Measurements from ENCODE around the gene CCKAR.

CCKAR gene

DNA sequence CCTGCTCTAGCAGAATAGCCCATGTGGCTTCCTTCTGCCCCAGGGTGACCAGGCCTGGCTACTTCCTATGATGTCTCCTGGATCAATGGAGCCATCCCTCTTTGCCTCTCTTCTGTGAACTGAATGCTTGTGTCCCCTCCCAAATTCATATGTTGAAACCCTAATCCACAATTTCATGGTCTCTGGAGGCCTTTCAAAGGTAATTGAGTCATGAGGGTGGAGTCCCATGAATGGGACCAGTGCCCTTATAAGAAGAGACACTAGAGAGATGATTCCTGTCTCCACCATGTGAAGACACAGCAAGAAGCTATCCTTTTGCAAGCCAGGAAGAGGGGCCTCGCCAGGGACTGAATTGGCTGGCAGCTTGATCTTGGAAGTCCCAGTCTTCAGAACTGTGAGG is 18.4 kb downstream of the CCKAR start:
- DNase-seq (ENCODE audit: low spot score) = no peak
- TF ChIP-seq, protein P1, sequence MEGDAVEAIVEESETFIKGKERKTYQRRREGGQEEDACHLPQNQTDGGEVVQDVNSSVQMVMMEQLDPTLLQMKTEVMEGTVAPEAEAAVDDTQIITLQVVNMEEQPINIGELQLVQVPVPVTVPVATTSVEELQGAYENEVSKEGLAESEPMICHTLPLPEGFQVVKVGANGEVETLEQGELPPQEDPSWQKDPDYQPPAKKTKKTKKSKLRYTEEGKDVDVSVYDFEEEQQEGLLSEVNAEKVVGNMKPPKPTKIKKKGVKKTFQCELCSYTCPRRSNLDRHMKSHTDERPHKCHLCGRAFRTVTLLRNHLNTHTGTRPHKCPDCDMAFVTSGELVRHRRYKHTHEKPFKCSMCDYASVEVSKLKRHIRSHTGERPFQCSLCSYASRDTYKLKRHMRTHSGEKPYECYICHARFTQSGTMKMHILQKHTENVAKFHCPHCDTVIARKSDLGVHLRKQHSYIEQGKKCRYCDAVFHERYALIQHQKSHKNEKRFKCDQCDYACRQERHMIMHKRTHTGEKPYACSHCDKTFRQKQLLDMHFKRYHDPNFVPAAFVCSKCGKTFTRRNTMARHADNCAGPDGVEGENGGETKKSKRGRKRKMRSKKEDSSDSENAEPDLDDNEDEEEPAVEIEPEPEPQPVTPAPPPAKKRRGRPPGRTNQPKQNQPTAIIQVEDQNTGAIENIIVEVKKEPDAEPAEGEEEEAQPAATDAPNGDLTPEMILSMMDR (IDR thresholded peaks at IDR 0.05; ENCODE audit: borderline replicate concordance, control extremely low read depth, extremely low read depth, insufficient read depth, missing control alignments) = no peak
- in situ Hi-C loops (cut with MboI; ENCODE audit: low sequenced_read_pairs, unreplicated experiment) = loop anchor here (25.0 kb wide), 1 partner anchor 240 kb away; no protein-coding TSS in a partner anchor

DNA sequence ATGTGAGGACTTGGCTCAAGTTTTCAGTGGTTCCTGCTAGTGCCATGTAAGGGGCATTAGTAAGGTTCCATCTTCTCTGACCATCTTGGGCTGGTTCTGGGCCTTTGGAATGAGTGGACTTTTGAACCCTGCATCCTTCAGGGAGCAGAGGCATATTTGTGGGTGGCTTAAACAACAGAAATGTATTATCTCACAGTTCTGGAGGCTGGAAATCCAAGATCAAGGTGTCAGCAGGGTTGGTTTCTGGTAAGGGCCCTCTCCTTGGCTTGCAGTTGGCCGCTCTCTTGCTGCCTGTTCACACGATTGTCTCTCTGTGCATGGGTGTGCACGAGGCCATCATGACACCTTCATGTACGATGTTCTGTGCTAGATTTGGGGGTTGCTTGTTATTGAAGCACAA is 21.3 kb downstream of the CCKAR start:
- TF ChIP-seq, protein P1 (IDR thresholded peaks at IDR 0.05; ENCODE audit: borderline replicate concordance, control extremely low read depth, extremely low read depth, insufficient read depth, missing control alignments) = no peak
- no peak for DNase-seq (ENCODE audit: low spot score)
- in situ Hi-C loops (cut with MboI; ENCODE audit: low sequenced_read_pairs, unreplicated experiment) = loop anchor here (25.0 kb wide), 1 partner anchor 243 kb away; no protein-coding TSS in a partner anchor

DNA sequence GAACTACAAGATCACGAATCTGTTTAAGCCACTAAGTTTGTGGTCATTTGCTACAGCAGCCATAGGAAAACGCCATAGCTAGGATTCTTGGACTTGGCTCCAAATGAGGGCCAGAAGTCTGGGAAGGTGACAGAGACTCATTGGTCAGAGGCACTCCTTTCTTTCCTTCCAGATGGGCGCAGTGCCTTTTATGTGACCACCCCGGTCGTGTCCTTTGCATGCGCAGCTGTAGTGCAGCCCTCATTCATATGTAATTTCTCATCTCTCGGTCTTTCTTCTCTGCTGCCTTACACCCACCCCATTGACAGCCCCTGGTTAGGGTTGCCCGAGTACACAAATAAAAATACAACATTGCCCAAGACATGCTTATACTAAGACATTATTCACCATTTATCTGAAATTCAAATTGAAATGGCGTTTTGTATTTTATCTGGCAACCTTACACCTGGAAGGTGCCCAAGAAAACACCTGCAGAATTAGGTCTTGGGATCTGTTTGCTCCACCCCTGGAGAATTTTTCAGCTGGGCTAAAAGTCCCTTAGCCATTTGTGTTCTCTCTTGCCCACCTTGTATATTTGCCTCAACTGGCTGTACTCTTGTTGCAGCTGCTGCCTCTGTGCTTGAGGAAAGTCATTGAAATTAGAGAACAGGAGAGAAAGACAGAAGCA is 21.9 kb downstream of the CCKAR start:
- TF ChIP-seq, protein P1 (IDR thresholded peaks at IDR 0.05; ENCODE audit: borderline replicate concordance, control extremely low read depth, extremely low read depth, insufficient read depth, missing control alignments) = no peak
- no peak for DNase-seq (ENCODE audit: low spot score)
- in situ Hi-C loops (cut with MboI; ENCODE audit: low sequenced_read_pairs, unreplicated experiment) = loop anchor here (25.0 kb wide), 1 partner anchor 244 kb away; no protein-coding TSS in a partner anchor

DNA sequence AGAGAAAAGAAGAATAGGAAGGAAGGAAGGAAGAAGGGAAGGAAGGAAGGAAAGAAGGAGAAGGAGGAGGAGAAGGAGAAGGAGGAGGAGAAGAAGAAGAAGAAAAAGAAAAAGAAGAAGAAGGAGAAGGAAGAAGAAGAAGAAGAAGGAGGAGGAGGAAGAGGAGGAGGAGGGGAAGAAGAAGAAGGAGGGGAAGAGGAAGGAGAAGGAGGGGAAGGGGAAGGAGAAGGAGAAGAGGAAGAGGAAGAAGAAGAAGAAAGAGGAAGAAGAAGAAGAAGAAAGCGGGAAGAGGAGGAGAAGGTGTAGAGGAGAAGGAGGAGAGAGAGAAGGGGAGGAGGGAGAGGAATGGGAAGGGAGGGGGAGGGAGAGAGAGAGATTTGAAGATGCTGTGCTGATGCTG is 22.6 kb downstream of the CCKAR start:
- DNase-seq (ENCODE audit: low spot score) = no peak
- in situ Hi-C loops (cut with MboI; ENCODE audit: low sequenced_read_pairs, unreplicated experiment) = loop anchor here (25.0 kb wide), 1 partner anchor 245 kb away; no protein-coding TSS in a partner anchor
- TF ChIP-seq, protein P1 (IDR thresholded peaks at IDR 0.05; ENCODE audit: borderline replicate concordance, control extremely low read depth, extremely low read depth, insufficient read depth, missing control alignments) = no peak

DNA sequence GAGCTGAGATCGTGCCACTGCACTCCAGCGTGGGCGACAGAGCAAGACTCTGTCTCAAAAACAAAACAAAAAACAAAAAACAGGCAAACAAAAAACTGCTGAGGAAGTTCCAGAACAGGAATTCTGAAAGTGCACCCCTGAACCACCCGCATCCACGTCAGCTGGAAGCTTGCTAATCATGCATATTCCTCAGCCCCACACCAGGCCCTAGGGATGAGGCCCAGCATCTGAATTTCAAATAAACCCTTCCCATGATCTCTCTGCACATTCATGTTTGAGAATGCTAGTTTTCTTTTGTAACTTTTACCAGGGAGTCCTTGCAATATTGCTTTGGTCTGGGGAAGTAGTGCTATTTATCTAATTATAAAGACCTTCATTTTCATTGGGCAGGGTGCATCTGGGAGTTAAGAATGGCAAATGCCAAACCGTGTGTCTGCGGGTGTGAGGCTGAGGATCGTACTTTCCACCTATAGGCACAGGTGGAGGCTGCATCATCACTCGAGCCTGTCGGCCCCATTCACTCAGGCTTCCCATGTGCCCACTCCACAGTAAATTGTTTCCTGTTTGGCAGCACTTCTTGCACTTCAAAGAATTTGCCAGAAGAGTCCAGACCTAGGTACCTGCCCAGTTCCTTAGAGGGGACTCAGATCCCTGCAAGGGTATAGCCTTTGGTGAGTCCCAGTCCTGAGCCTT is 23.6 kb downstream of the CCKAR start:
- in situ Hi-C loops (cut with MboI; ENCODE audit: low sequenced_read_pairs, unreplicated experiment) = loop anchor here (25.0 kb wide), 1 partner anchor 246 kb away; no protein-coding TSS in a partner anchor
- DNase-seq (ENCODE audit: low spot score) = no peak
- TF ChIP-seq, protein P1 (IDR thresholded peaks at IDR 0.05; ENCODE audit: borderline replicate concordance, control extremely low read depth, extremely low read depth, insufficient read depth, missing control alignments) = no peak

DNA sequence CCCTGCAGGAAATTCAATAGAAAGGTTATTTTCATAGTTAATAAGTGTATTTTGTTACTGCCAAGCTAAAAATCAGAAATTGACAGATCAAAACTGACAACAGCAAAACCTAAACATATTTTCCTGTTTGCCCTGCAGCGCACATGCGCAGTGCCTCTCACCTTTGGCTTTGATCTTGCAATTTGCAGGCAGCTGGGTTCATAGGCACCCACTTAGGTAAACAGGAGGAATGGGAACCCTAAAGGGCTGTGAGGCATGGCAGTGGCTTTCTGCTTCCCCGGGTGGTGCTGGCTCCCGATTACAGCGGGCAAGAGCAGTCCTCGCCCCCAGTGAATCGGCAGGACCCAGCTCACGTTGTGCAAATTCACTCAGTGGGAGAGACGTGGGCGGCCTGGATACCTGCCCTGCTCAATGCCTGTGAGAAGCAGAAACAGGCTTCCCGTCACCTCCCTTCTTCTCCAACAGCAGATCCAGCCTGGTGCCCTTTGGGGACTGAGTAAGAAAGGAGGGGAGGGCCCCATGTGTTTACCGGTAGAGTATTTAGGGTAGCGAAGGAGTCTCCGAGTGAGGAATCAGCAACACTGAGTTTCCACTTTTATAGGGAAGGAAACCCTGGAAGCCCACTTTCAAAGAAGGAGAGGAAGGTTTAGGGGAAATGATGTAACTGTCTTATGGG is 25.7 kb downstream of the CCKAR start:
- in situ Hi-C loops (cut with MboI; ENCODE audit: low sequenced_read_pairs, unreplicated experiment) = loop anchor here (25.0 kb wide), 1 partner anchor 248 kb away; no protein-coding TSS in a partner anchor
- no peak for DNase-seq (ENCODE audit: low spot score)
- TF ChIP-seq, protein P1 (IDR thresholded peaks at IDR 0.05; ENCODE audit: borderline replicate concordance, control extremely low read depth, extremely low read depth, insufficient read depth, missing control alignments) = no peak
